HepG2 (cell line): Measurements from ENCODE around the gene RFC2. TPM values are rescaled to one million over a fixed set of nuclear protein-coding genes. Genes with fewer than 3 reads are reported as not detected.

Source experiments
- ATAC-seq: fragments of 200-7000 bp; cut with Tn5 transposase; 3 replicates; pipeline ENCODE4 v1.9.1; 2020; ENCODE audit warnings: mild to moderate bottlenecking, moderate library complexity
- BruUV-seq: library from RNA; stranded (reverse); fragments of 400-500 nt; replicated peaks from 2 replicates; lab custom pipeline; 2021; lab: Mats Ljungman, UMichigan
- CTCF ChIA-PET: fragments of 300-600 bp; formaldehyde crosslinking; extraction: SDS; loops from one replicate; lab custom pipeline; 2021; ENCODE audit warnings: low total read pairs, inconsistent platforms, low intra/inter-chr PET ratio; lab: Yijun Ruan, JAX
- POLR2A ChIA-PET: fragments of 350-600 bp; sonication (Branson Sonifier 250); formaldehyde crosslinking; loops from one replicate; lab custom pipeline; 2020; ENCODE audit warnings: antibody characterized with exemption, inconsistent platforms; lab: Yijun Ruan, JAX
- DNase-seq: peaks from one replicate; pipeline ENCODE4 v3.0.0-alpha.2; 2015; ENCODE audit warnings: low spot score
- FAIRE-seq: peaks from 3 replicates; lab custom pipeline; 2011; peaks lifted over from hg19 to GRCh38; lab: Jason Lieb, UNC
- H2AFZ ChIP-seq: one replicate; pipeline ENCODE4 v1.6.1; 2011; ENCODE audit warnings: low read length, inconsistent platforms
- H3K27ac ChIP-seq: fragments of 300-600 bp; 3 replicates; pipeline ENCODE4 v1.8.0; 2011; ENCODE audit warnings: mixed run types, mild to moderate bottlenecking, mixed read lengths, low read length, inconsistent platforms; ENCODE audit not compliant: insufficient read depth; ENCODE audit errors: extremely low read length
- H3K27me3 ChIP-seq, 2 experiments: fragments of 200-600 bp in 1 of 2; 2 replicates in 1 of 2; 3 replicates in 1 of 2; pipeline versions ENCODE4 v1.6.0 to v1.8.0; 2011; ENCODE audit warnings: low read length in 2 of 2, mild to moderate bottlenecking in 2 of 2, moderate library complexity in 2 of 2, inconsistent platforms in 1 of 2; ENCODE audit not compliant: insufficient read depth in 2 of 2, control insufficient read depth in 1 of 2
- H3K36me3 ChIP-seq, 2 experiments: fragments of 200-600 bp in 1 of 2; replicated peaks in 1 of 2; 2 replicates in 1 of 2; 3 replicates in 1 of 2; pipeline versions ENCODE4 v1.5.1 to v1.8.0; 2011; ENCODE audit warnings: low read length in 2 of 2, inconsistent platforms in 1 of 2; ENCODE audit not compliant: insufficient read depth in 2 of 2, control insufficient read depth in 1 of 2
- H3K4me1 ChIP-seq: 2 replicates; pipeline ENCODE4 v1.5.1; 2012; ENCODE audit warnings: low read length, inconsistent platforms; ENCODE audit not compliant: insufficient read depth
- H3K4me2 ChIP-seq: 2 replicates; pipeline ENCODE4 v1.6.0; 2011; ENCODE audit warnings: low read depth, low read length, inconsistent platforms
- H3K4me3 ChIP-seq, 3 experiments: fragments of 200-600 bp in 1 of 3; sonication (generic), shearing (Covaris generic) in 1 of 3; replicated peaks in 1 of 3; 2 replicates each; pipeline ENCODE4 v1.5.1; 2011 to 2016; ENCODE audit warnings: low read length in 3 of 3, inconsistent platforms in 2 of 3, low read depth in 2 of 3, mild to moderate bottlenecking in 2 of 3, control low read depth in 1 of 3, mixed read lengths in 1 of 3; ENCODE audit not compliant: insufficient read depth in 1 of 3
- H3K79me2 ChIP-seq: one replicate; pipeline ENCODE4 v1.6.1; 2011; ENCODE audit warnings: low read length, inconsistent platforms; ENCODE audit not compliant: insufficient read depth
- H3K9ac ChIP-seq: 2 replicates; pipeline ENCODE4 v1.6.0; 2011; ENCODE audit warnings: mild to moderate bottlenecking, low read depth, low read length, inconsistent platforms; ENCODE audit not compliant: insufficient read depth
- H3K9me3 ChIP-seq: 2 replicates; pipeline ENCODE4 v1.5.1; 2012; ENCODE audit warnings: mild to moderate bottlenecking, low read length
- H4K20me1 ChIP-seq: 2 replicates; pipeline ENCODE4 v1.6.0; 2011; ENCODE audit warnings: inconsistent platforms, mild to moderate bottlenecking, low read length, moderate library complexity; ENCODE audit not compliant: insufficient read depth
- BORCS8-MEF2B ChIP-seq: sonication (generic); formaldehyde crosslinking; IDR thresholded peaks from 2 replicates; pipeline ENCODE4 v1.8.0; 2022; ENCODE audit warnings: mild to moderate bottlenecking, missing genetic modification reagents
- EED ChIP-seq: sonication (generic); formaldehyde crosslinking; IDR thresholded peaks from 2 replicates; pipeline ENCODE4 v1.5.0; 2020; ENCODE audit warnings: mild to moderate bottlenecking, missing genetic modification reagents
- GABPB1 ChIP-seq: IDR thresholded peaks from 2 replicates; pipeline ENCODE4 v1.6.1; 2016; ENCODE audit warnings: mild to moderate bottlenecking, missing genetic modification reagents, moderate library complexity, missing compliant biosample characterization
- KIAA2018 ChIP-seq: sonication (generic); formaldehyde crosslinking; IDR thresholded peaks from 2 replicates; pipeline ENCODE4 v1.5.0; 2020; ENCODE audit warnings: mild to moderate bottlenecking, missing genetic modification reagents, borderline replicate concordance
- PHF8 ChIP-seq: sonication (generic); formaldehyde crosslinking; IDR thresholded peaks from 2 replicates; pipeline ENCODE4 v1.5.0; 2020; ENCODE audit warnings: missing genetic modification reagents
- RXRA ChIP-seq: sonication (generic); formaldehyde crosslinking; IDR thresholded peaks from 2 replicates; pipeline ENCODE4 v1.5.1; 2020; ENCODE audit warnings: missing genetic modification reagents
- RXRB ChIP-seq: IDR thresholded peaks from 2 replicates; pipeline ENCODE4 v1.6.1; 2016; ENCODE audit warnings: borderline replicate concordance, missing genetic modification reagents, missing compliant biosample characterization
- SALL1 ChIP-seq: sonication (generic); formaldehyde crosslinking; IDR thresholded peaks from 2 replicates; pipeline ENCODE4 v1.8.0; 2022; ENCODE audit warnings: mild to moderate bottlenecking, missing genetic modification reagents
- TCF7 ChIP-seq: sonication (generic); IDR thresholded peaks from 2 replicates; pipeline ENCODE4 v1.6.1; 2016; ENCODE audit warnings: antibody characterized with exemption, low read depth
- ZFX ChIP-seq: sonication (generic); formaldehyde crosslinking; IDR thresholded peaks from 2 replicates; pipeline ENCODE4 v1.4.0; 2020; ENCODE audit warnings: mild to moderate bottlenecking, low read depth, missing genetic modification reagents, moderate library complexity
- ZNF772 ChIP-seq: sonication (generic); formaldehyde crosslinking; IDR thresholded peaks from 2 replicates; pipeline ENCODE4 v1.5.0; 2020; ENCODE audit warnings: mild to moderate bottlenecking, missing genetic modification reagents
- ZNF788 ChIP-seq: sonication (generic); formaldehyde crosslinking; IDR thresholded peaks from 2 replicates; pipeline ENCODE4 v1.5.0; 2020; ENCODE audit warnings: mild to moderate bottlenecking, missing genetic modification reagents, borderline replicate concordance
- ZNF883 ChIP-seq: sonication (generic); formaldehyde crosslinking; IDR thresholded peaks from 2 replicates; pipeline ENCODE4 v1.5.1; 2020; ENCODE audit warnings: mild to moderate bottlenecking, missing genetic modification reagents; ENCODE audit errors: not compliant biosample characterization
- WGBS: methylation state at CpG from one replicate; pipeline ENCODE4 v1.1.6; 2017; ENCODE audit warnings: low lambda C conversion rate; 5-methylcytosine and 5-hydroxymethylcytosine counted together
- in situ Hi-C: cut with HindIII; loops from 2 replicates; pipeline ENCODE4 v1.10.0; 2017; ENCODE audit warnings: low pct_unique_long_range_greater_than_20kb; ENCODE audit not compliant: extremely low pct_ligation_motif_present
- intact Hi-C: fragments of 100-400 bp; cut with micrococcal nuclease; formaldehyde crosslinking; loops from one replicate; pipeline ENCODE4 v1.10.0; 2022; ENCODE audit not compliant: unreplicated experiment
- polyA plus RNA-seq, 8 experiments: library from polyadenylated mRNA; depleted of rRNA in 3 of 8; stranded (reverse) in 7 of 8; unstranded in 1 of 8; fragments of >200 nt; fragmentation: Illumina TruSeq in 4 of 8; extraction: Trizol in 4 of 8; gene quantifications; 2 replicates each; pipeline versions ENCODE4 v1.2.1 to v1.2.3, GENCODE V29; 2011 to 2016; ENCODE audit warnings: low read depth in 4 of 8, missing spikeins in 1 of 8, mixed read lengths in 1 of 8; ENCODE audit not compliant: insufficient read depth in 1 of 8
- total RNA-seq, 5 experiments: library from RNA; depleted of rRNA; stranded (reverse); fragments of >200 nt; fragmentation: Illumina TruSeq; extraction: Trizol; gene quantifications; 2 replicates each; pipeline ENCODE4 v1.2.3, GENCODE V29; 2016; ENCODE audit warnings: low read depth in 1 of 5
- TF ChIP-seq, protein P1 (sequence below): sonication (generic); formaldehyde crosslinking; conservative IDR thresholded peaks from 2 replicates; pipeline ENCODE4 v1.5.0; 2020; ENCODE audit warnings: missing genetic modification reagents

The RFC2 gene
- total and polyA plus RNA-seq, 2 of the 13 experiments (the other 11 are each of a cell fraction or from before 2014, with no cell fraction given), result 14.6 to 43.5 TPM

DNA sequence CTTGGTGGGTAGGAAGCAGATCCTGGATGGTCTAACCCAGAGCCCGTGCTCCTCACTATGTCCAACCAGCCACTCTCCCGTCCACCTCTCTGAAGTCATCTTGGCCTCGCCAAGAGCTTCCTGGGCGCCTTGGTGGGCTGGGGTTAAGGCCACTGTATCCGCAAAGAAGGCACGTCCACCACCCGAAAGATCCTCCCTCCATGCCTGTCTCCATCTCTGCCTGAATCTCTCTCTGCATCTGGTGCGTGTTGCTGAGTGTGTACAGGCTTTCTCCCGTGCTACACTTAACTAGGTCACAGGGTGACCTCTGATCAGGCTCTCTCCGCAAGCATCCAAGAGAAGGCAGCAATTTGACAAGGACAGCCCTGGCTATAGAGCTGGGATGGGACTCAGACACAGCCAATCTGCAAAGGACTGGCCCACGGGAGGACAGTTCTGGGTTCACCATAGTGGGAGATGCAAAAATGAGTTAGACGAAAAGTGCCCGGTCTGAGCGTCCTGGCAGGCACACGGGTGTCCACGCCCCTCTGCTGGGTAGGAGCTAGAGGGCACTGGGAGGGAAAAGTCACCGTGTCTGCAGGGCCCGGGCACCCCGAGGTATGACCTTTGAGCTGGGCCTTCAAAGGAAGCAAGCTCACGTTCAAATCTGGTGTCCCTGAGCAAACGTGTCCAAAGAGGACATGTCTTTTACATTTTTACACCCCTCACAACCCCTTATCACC lies 9.4 kb upstream of the RFC2 start:
- in situ Hi-C loops, result no loop called here
- Histone ChIP-seq H3K79me2 (no peaks in the 10 kb centered on the region), H3K27ac (peak overlapping the region; percentile 45), H3K4me3 (peak overlapping the region; percentile 16 to 65 (median 49)), H3K27me3 (no peaks in the 10 kb centered on the region), H3K9ac (no peak overlapping the region; the same call in none of the 2 replicates), H3K9me3 (no peaks in the 10 kb centered on the region), H4K20me1 (no peaks in the 10 kb centered on the region), H3K36me3 (no peaks in the 10 kb centered on the region), H2AFZ (no peak overlapping the region), H3K4me2 (peak overlapping the region; percentile 94), H3K4me1 (peaks cover 80% of the 10 kb centered on the region)
- intact Hi-C loops, result loop anchor here (10.0 kb wide), 1 partner anchor 59 kb away; no protein-coding TSS in a partner anchor
- 7% methylated on average over 19 of the region's 21 CpGs for WGBS
- peak; percentile 23 for FAIRE-seq
- POLR2A ChIA-PET, result interaction anchor here (0.9 to 2.9 kb wide), 8 partner anchors 9 to 43 kb away, joined by 3 to 18 read pairs (median 7); partner anchors contain the start of gene CLIP2
- ATAC-seq, result peak; percentile 85
- CTCF ChIA-PET, result no interaction called here
- peak; percentile 45 for DNase-seq
- no TSS peak for BruUV-seq
- TF ChIP-seq RXRA (CRISPR knock-in tag) (peak; percentile 35; the same call in 1 of the 2 replicates), RXRB (CRISPR knock-in tag) (peak; percentile 73), SALL1 (CRISPR knock-in tag) (peak; percentile 27; the same call in 1 of the 2 replicates), KIAA2018 (CRISPR knock-in tag) (0 out of 2 replicates have a peak, but pooled peaks have one; percentile 61), ZNF788 (CRISPR knock-in tag) (0 out of 2 replicates have a peak, but pooled peaks have one; percentile 27), ZNF883 (CRISPR knock-in tag) (peak; percentile 35), BORCS8-MEF2B (CRISPR knock-in tag) (peak; percentile 30; the same call in 1 of the 2 replicates), TCF7 (peak; percentile 34; the same call in 1 of the 2 replicates), ZNF772 (CRISPR knock-in tag) (0 out of 2 replicates have a peak, but pooled peaks have one; percentile 24), GABPB1 (CRISPR knock-in tag) (0 out of 2 replicates have a peak, but pooled peaks have one; percentile 8), PHF8 (CRISPR knock-in tag) (peak; percentile 11; the same call in 1 of the 2 replicates), ZFX (CRISPR knock-in tag) (0 out of 2 replicates have a peak, but pooled peaks have one; percentile 35), EED (CRISPR knock-in tag) (no peak)
- TF ChIP-seq, protein P1, sequence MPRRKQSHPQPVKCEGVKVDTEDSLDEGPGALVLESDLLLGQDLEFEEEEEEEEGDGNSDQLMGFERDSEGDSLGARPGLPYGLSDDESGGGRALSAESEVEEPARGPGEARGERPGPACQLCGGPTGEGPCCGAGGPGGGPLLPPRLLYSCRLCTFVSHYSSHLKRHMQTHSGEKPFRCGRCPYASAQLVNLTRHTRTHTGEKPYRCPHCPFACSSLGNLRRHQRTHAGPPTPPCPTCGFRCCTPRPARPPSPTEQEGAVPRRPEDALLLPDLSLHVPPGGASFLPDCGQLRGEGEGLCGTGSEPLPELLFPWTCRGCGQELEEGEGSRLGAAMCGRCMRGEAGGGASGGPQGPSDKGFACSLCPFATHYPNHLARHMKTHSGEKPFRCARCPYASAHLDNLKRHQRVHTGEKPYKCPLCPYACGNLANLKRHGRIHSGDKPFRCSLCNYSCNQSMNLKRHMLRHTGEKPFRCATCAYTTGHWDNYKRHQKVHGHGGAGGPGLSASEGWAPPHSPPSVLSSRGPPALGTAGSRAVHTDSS (CRISPR knock-in tag), result no peak
